SKM-1 treated with dmso at 0.1 percent for 144 hours (cell line): ENCODE results near the gene TMEM43.

ENCODE experiments used
- DNase-seq: peaks from one replicate; lab custom pipeline; 2025; ENCODE audit not compliant: unreplicated experiment; lab: John Stamatoyannopoulos, UW

Gene TMEM43

DNA sequence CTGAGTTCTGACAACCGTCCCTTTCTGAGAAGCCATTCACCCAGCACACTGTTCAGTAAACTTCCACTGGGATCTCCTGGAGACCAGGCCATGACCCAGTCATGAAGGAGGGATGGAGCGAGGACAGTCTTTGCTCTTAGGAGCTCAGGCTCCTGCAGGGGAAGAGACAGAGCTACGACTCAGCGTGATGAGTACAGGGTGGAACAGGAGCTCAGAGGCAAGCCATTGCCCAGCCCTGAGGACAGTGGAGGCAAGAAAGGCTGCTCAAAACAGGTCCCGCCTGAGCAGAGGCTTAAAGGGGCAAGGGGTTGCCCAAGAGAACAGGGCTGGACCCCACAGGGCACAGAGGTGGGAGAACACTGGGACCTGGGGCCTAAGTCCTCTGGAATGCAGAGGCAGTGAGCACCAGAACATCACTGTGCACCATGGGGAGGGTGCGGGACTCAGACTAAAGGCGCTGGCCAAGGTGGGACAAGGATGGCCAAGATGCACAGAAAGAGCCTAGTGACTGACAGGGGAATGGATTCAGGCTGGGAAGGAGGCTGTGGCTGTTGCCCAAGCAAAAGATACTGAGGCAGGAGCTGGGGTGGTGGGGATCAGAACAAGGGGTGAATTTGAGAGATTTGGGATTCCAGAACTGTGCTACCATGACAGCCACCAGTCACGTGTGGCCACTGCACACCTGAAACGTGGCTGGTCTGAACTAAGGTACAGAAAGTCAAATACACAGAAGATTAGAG lies 25.8 kb downstream of the TMEM43 start:
- DNase-seq = no peak

DNA sequence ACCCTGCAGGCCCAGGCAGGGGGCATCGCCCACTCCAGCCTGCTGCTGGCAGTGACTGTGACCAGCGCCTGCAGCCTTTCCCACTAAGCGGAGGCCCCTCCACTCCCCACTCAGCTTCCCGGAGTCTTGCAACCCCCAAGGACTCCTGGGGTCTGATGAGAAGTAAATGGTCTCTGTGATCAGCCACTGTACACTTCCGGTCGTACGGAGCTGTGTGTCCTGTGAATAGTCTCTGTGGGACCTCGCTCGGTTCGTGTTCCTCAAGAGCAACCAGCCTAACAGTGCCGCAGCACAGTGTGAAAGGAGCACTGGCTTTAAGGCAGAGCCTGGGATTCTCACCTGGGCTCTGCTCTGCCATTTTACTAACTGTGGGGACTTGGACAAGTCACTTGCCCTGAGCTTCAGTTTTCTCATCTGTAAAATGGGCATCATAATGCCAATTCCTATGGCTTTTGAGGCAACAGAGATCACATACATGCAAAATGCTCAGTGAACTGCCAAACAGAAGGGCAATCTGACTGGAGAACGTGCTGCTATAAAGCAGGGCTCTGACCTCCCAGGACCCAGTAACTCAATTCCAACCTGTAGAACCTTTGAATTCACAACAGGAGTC lies 26.7 kb downstream of the TMEM43 start:
- no peak for DNase-seq

- DNase-seq = no peak
These were observed 27.5 kb downstream of the TMEM43 start for GRCh38 chr3:14152233-14152962.

DNA sequence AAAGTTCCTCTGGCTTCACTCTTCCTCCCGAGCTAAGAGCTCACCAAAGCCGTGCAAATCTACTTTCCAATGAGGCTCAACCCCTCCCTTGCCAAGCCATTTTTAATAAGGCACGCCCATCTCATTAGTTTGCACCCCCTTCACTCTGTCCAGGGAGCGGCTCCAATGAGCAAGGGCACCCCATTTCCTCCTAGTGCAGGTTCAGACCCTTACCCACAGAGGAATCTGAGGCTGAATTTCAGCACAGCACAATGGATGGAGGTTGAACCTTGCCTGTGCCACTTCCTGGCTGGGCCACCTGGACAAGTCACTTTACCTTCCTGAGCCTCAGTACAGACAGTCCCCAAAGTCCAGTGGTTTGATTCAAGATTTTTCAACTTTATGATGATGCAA lies 28.1 kb downstream of the TMEM43 start:
- DNase-seq = no peak

GRCh38 chr3:14153663-14154062 lies 28.8 kb downstream of the TMEM43 start:
- no peak for DNase-seq

DNA sequence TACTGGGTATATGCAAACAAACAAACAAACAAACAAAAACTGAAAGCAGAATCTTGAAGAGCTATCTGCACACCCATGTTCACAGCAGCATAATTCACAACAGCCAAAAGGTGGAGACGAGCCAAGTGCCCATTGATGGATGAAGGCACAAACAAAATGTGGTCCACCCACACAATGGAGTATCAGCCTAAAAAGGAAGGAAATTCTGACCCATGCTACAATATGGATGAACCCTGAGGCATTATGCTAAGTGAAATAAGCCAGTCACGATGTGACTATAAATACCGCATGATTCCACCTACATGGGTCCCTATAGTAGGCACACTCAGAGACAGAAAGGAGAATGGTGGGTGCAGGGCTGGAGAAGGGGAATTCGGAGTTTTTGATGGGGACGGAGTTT lies 29.4 kb downstream of the TMEM43 start:
- no peak for DNase-seq

GRCh38 chr3:14154895-14155440 lies 30.1 kb downstream of the TMEM43 start:
- no peak for DNase-seq

DNA sequence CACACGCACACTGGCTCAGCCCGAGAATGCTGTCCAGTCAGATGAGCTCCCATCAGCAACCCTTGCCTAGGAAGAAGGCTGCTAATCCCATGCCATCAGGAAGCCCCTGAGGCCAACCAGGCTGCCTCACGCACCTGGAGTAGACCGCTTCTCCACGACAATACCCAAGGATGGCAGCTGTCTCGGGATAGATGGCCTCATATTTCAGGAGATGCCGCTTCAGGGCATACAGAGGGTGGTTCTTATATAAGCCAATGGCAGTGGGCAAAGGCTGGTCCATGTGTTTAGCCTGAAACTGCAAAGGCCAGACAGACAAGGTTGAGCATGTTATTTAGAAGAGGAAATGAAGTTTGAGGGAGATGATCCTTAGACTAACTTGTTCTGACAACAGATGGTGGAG lies 31.3 kb downstream of the TMEM43 start:
- no peak for DNase-seq

- no peak for DNase-seq
These were observed 32.1 kb downstream of the TMEM43 start for GRCh38 chr3:14156843-14157561.

- DNase-seq = no peak
These were observed 33.1 kb downstream of the TMEM43 start for GRCh38 chr3:14157951-14158350.

DNA sequence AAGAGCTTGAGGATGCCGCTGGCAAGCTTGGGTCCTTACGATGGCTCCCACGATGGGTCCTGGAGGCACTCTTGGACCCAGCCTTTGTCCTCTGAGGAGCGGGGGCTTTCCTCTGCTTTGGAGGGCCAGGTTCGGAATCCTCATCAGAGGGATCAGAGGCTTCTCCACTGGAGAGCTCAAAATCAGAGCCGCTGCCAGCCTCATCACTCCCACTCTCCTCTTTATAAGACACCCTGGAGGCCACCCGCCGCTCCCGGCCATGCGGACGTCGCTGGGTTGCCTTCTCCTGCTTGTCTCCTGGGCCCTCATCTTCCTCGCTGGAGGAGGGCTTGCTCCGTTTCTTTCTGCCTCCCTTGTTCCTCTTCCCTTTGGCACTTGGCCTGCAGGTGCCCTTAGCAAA lies 33.5 kb downstream of the TMEM43 start:
- no peak for DNase-seq

GRCh38 chr3:14159426-14159825 lies 34.6 kb downstream of the TMEM43 start:
- no peak for DNase-seq

- no peak for DNase-seq
These were observed 36.4 kb downstream of the TMEM43 start for GRCh38 chr3:14161282-14161681.

GRCh38 chr3:14162178-14162577 lies 37.3 kb downstream of the TMEM43 start:
- DNase-seq = peak; percentile 21

DNA sequence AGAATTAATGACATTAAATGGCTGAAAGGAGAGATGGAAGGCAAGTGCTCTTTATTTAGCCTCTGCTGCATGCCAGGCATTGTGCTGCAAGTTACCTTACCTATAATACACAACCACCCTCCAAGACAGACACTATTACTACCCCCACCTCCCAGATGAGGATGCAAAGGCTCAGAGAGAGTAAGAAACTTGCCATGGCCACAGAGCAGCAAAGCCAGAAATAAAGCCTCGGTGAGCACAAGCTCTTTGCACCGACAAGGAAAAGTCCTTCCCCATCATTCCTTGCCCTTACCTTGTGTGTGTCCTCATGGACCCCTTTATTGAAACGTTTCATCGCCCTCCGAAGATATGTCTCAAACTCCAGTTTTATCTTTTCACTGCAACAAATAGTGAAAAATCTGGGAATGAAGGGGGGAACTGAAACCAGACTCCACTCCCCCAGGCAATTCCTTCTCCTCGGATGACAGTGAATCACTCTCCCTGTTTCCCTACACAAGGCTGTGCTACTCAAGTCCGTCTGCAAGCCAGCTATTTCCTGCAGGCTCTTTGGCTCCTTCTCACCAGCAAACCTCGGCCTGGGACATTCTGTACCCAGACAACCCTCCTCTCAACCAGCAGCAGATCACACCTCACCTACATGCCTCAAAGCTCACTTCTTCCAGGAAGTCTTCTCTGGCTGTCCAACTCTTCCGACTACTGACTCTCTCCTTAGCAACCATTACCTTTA lies 42.2 kb downstream of the TMEM43 start:
- DNase-seq = no peak

DNA sequence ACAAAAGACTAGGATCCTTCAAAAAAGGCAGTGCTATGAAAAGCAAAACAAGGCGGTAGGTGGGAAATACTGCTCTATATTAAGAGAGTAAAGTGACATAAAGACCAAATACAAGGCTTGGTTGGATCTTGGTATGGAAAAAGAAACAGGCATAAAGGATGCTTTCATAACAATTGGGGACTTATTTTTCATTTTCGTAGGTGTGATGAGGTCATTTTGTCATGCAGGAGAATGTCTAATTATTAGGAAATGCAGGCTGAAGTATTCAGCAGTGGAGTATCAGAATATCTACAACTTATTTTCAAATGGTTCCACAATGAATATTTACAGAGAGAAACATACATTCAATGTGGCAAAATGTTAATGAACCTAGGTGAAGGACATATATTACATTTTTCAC lies 44.6 kb downstream of the TMEM43 start:
- DNase-seq = no peak

GRCh38 chr3:14169871-14170270 lies 45.0 kb downstream of the TMEM43 start:
- no peak for DNase-seq

GRCh38 chr3:14170531-14171159 lies 45.8 kb downstream of the TMEM43 start:
- no peak for DNase-seq

DNA sequence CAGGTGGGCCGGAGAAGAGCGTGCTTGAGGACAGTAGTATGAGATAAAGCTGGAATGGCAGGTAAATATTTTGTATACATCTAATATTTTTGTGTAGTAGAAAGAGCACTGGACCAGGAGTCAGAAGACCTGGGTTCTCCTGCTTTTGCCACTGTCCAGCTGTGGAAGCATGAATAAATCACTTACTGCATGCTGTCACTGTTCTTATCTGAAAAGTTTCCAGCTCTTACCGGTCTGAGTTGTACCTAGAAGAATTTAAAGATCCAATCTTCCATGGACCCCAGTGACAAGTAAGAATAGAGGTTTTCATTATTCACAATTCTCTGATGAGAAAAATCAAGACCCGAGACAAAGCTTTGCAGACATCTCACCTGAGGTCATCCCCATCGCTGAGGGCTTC lies 47.6 kb downstream of the TMEM43 start:
- no peak for DNase-seq

DNA sequence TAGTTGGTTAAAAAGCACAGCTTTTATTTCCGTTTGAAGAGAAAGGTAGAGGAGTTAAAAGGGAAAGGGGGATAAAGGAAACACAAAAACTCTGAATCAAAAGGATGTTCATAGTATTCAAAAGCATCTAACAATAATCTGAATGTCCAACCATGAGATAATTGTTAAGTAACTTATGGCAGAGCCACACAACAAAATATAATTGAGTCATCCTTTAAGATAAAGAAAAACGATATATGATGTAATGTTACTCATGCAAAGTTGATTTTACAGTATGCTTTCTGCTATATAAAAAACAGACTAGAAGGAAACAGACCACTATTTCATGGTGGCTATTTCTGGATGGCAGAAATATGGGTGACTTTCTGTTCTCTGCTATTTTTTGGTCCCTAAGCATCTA lies 49.6 kb downstream of the TMEM43 start:
- DNase-seq = no peak
